T-helper 2 cell treated with Interferon-gamma antibody and Interleukin-4, amounts not matched to agents 100 ng/mL and 5 ng/mL, for 36 hours (primary cell): ENCODE measurements around the gene CMBL. TPM values are rescaled to one million over a fixed set of nuclear protein-coding genes. Genes with fewer than 3 reads are reported as not detected.

Source experiments
- intact Hi-C: fragments of 100-400 bp; cut with micrococcal nuclease; formaldehyde crosslinking; loops from one replicate; pipeline ENCODE4 v1.15.1; 2023
- total RNA-seq: library from RNA; stranded (reverse); gene quantifications from 2 replicates; pipeline ENCODE4 v1.2.3, GENCODE V29; 2022

The CMBL gene
- total RNA-seq, 1 donor from 2014 or later, result 0.98 TPM

GRCh38 chr5:10228288-10228687 is 79.4 kb downstream of the CMBL start:
- intact Hi-C loops, result no loop called here

Other genes starting within 250 kb of the CMBL start
- gene ATPSCKMT, start 58.0 kb downstream of the CMBL start, total RNA-seq, result 19.4 and 19.6 TPM in 2 replicates
- gene CCT5, start 57.6 kb downstream of the CMBL start, total RNA-seq, result 328 and 332 TPM in 2 replicates
- 81.9 and 86.7 TPM in 2 replicates for gene MARCHF6, start 45.8 kb upstream of the CMBL start, total RNA-seq
- gene ROPN1L, start 134.0 kb upstream of the CMBL start, total RNA-seq, result 3.7 and 4.7 TPM in 2 replicates